Immature natural killer cell (primary cell): ENCODE data around the gene RADIL. TPM values are rescaled to one million over a fixed set of nuclear protein-coding genes. Genes with fewer than 3 reads are reported as not detected.
A peak's percentile ranks its signal among the peaks of the same experiment; 100 is the strongest.

Experiments
- DNase-seq, 3 donors: peaks; one replicate each; pipeline ENCODE4 v3.0.0; 2022; ENCODE audit warnings: mixed read lengths in 1 of 3
- H3K27ac Mint-ChIP-seq, 6 donors: one replicate each; pipeline ENCODE4 v1.8.0; 2020; ENCODE audit warnings: mixed read lengths in 6 of 6, mild to moderate bottlenecking in 5 of 6, inconsistent platforms in 4 of 6, moderate library complexity in 3 of 6
- H3K27me3 Mint-ChIP-seq, 3 donors: one replicate each; pipeline ENCODE4 v1.8.0; 2020 to 2021; ENCODE audit warnings: low read depth in 3 of 3, mild to moderate bottlenecking in 3 of 3, mixed read lengths in 3 of 3, moderate library complexity in 3 of 3, inconsistent platforms in 1 of 3
- H3K36me3 Mint-ChIP-seq, 3 donors: one replicate each; pipeline ENCODE4 v1.8.0; 2020; ENCODE audit warnings: mixed read lengths in 3 of 3, inconsistent platforms in 2 of 3, mild to moderate bottlenecking in 2 of 3
- H3K4me1 Mint-ChIP-seq, 2 donors: one replicate each; pipeline ENCODE4 v1.8.0; 2020; ENCODE audit warnings: inconsistent platforms in 2 of 2, mild to moderate bottlenecking in 2 of 2, mixed read lengths in 2 of 2, moderate library complexity in 1 of 2
- H3K4me3 Mint-ChIP-seq, 5 donors: one replicate each; pipeline ENCODE4 v1.8.0; 2020; ENCODE audit warnings: mild to moderate bottlenecking in 5 of 5, mixed read lengths in 5 of 5, inconsistent platforms in 3 of 5, moderate library complexity in 3 of 5
- H3K9me3 Mint-ChIP-seq, 6 donors: one replicate each; pipeline ENCODE4 v1.8.0; 2020; ENCODE audit warnings: mild to moderate bottlenecking in 6 of 6, mixed read lengths in 6 of 6, inconsistent platforms in 4 of 6, moderate library complexity in 3 of 6
- polyA plus RNA-seq, 3 donors: library from polyadenylated mRNA; unstranded; fragments of 300-500 nt; fragmentation: Illumina TruSeq; gene quantifications; one replicate each; pipeline ENCODE4 v1.2.3, GENCODE V29; 2021

The RADIL gene
- polyA plus RNA-seq, 3 donors from 2014 or later, result not detected

DNA sequence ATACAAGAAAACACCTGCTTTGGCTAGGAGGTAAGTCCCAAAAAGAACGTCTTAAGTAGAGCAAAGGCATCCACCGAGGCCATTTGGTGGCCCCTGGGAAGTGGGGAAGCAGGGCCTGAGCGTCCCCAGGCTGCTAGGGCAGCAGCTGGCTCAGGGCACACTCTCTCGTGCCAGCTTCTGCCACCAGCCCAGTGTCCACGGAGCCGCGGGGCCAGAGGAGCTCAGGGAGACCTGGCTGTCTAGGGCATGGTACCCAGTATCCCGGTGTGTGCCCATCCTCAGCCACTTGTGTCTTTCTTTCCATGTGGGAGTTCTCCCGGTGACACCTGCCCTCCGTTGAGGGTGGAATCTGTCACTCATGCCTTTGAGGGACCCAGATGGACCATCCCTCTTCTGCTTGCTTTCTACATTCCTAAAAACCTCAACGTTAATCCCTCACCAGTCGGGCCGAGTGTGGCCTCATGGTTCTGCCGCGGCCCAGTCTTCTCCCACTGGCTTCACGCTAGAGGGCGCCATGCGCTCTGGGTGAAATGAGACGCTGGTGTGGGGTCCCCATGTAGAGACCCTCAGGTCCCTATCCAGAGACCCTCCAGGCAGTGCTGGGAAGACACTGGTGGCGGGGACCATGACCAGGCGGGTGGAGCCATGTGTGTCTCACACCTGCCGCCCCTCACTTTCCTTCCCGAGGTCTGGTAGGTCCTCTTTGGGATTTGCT is 117.6 kb downstream of the RADIL start:
- Mint-ChIP-seq H3K4me1 (no peaks in the 10 kb centered on the region), H3K36me3 (peaks cover 3 to 20% (median 5%) of the 10 kb centered on the region in 3 donors), H3K27me3 (peaks cover 1 to 11% (median 9%) of the 10 kb centered on the region in 3 donors), H3K9me3 (no peaks in the 10 kb centered on the region), H3K4me3 (no peak overlapping the region), H3K27ac (peak overlapping the region in 2 of 6 donors; percentile 30 to 60)
- DNase-seq, result no peak

DNA sequence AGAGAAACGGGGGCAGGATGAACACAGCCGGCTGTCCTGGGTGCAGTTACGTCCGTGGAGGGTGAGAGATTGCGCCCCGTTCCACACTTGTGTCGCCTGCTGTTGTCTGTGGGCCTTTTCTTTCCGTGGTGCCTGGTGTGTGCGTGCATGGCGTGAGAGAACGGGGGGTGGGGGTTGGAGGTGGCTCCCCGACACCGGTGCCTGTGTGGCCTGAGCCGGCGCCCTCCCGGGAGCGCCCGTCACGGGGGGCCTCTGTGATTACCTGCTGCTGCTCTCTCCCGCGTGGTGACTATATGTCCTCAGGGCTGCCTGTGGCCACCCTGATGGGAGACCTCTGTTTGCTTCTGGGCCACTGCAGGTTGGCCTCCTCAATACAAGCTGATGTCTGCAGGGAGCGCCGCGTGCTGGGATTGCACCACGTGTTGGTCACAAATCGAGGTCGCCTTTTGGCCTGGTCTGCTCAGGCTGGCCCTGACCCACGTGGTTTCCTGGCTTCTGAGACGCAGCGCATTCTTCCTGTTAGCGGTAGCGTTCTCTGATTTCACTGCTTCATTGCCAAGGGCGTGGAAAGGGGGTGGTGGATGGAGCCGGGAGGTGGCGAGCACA is 119.0 kb downstream of the RADIL start:
- Mint-ChIP-seq H3K4me3 (no peak overlapping the region), H3K36me3 (peaks cover 5 to 20% (median 9%) of the 10 kb centered on the region in 3 donors), H3K27me3 (peaks cover 1 to 10% (median 9%) of the 10 kb centered on the region in 3 donors), H3K9me3 (no peaks in the 10 kb centered on the region), H3K4me1 (no peaks in the 10 kb centered on the region), H3K27ac (no peak overlapping the region)
- no peak for DNase-seq

DNA sequence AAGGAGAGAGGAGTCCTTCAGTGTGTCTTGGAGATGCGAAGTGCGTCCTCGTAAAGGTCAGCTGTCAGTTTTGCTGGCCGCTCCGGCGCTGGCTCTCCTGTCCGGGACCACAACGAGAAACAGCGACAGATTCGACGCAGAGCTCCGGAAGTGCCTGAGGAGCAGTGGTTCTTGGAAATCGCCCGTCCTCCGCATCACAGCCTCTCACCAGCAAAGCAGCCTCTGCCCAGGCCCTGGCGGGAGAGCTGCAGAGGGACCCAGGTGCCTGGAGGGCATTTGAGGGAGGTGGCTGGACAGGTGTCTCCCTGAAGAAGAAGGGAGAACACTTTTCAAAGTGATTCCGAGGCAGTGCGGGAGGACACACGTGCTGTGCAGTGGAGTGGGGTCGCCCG is 119.7 kb downstream of the RADIL start:
- DNase-seq, result no peak
- Mint-ChIP-seq H3K27ac (no peak overlapping the region), H3K36me3 (peaks cover 5 to 20% (median 9%) of the 10 kb centered on the region in 3 donors), H3K27me3 (peaks cover 1 to 10% (median 6%) of the 10 kb centered on the region in 3 donors), H3K4me3 (no peak overlapping the region), H3K4me1 (no peaks in the 10 kb centered on the region), H3K9me3 (no peaks in the 10 kb centered on the region)

DNA sequence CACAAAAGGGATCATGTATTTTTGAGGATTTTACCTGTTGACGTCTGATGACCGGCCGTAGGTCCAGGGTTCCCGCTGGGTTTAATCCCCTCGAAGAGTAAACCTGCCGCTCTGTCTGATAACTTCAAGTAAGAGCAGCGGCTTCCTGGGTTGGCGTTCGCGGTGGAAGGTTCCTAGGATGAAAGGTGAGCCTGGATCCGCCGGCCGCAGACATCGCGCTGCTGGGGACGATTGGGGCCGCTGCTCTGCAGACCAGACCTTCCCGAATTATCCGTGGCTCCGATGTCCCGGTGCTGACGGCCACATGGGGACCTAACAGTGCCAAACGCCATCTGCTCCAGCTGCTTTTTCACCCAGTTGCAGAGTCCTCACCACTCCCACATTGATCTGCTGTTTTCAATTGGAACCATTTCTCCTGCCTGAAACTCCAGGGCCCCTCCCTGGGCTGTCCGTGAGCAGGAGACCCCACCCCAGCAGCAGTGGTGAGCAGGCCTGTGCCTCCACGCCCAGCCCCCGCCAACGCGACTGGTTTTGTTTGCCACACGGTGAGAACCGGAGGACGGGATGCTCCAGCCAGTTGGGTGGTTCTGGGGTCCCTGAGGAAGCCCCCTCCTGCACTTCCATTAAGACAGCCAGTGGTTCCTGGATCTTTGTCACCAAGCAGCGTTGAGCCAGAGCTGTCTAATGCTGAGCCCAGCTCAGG is 120.3 kb downstream of the RADIL start:
- Mint-ChIP-seq H3K36me3 (peaks cover 5 to 20% (median 9%) of the 10 kb centered on the region in 3 donors), H3K27ac (no peak overlapping the region), H3K4me3 (no peak overlapping the region), H3K27me3 (peaks cover 1 to 10% (median 6%) of the 10 kb centered on the region in 3 donors), H3K4me1 (no peaks in the 10 kb centered on the region), H3K9me3 (no peaks in the 10 kb centered on the region)
- no peak for DNase-seq

DNA sequence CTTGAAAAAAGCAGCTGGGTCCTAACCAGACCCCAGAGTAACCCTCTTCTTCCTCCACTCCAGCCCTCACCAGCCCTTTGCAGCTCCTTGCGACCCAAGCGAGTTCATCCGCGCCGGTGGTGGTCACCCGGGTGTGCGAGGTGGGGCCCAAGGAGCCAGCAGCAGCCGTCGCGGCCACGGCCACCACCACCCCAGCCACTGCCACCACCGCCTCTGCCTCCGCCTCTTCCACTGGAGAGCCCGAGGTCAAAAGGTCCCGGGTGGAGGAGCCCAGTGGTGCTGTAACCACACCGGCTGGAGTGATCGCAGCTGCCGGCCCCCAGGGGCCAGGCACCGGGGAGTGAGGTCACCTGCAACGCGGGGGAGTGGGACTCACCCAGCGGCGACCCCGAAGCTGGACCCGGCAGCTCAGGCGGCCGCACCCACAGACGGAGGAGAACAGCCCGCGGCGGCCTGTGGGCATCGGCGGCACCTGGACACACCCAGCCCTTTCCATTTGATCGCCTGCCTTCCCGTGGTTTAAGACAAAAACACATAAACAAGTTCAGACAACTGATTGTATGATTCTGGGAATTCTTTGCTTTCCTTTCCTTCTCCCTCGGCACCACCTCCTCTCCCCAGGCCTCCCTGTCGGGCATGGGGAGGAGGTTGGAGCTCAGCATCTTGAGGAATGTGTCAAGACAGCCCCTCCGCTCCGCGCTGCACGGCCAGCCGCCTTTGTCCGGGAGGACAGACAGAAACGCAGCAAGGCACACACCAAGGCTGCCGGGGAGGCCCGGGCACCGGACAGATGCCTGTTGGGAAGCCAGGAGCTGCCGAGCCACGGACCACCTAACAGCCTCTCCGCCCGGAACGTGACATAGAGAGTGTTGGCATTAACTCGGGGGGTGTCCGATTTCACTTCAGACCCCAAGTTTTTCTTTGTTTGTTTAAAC is 121.1 kb downstream of the RADIL start:
- H3K27ac Mint-ChIP-seq, result peak overlapping the region in 1 of 6 donors; percentile 59
- H3K9me3 Mint-ChIP-seq, result no peaks in the 10 kb centered on the region
- peaks cover 1 to 10% (median 4%) of the 10 kb centered on the region in 3 donors for H3K27me3 Mint-ChIP-seq
- DNase-seq, result no peak
- no peak overlapping the region for H3K4me3 Mint-ChIP-seq
- H3K36me3 Mint-ChIP-seq, result peaks cover 5 to 18% (median 9%) of the 10 kb centered on the region in 3 donors
- H3K4me1 Mint-ChIP-seq, result no peaks in the 10 kb centered on the region

DNA sequence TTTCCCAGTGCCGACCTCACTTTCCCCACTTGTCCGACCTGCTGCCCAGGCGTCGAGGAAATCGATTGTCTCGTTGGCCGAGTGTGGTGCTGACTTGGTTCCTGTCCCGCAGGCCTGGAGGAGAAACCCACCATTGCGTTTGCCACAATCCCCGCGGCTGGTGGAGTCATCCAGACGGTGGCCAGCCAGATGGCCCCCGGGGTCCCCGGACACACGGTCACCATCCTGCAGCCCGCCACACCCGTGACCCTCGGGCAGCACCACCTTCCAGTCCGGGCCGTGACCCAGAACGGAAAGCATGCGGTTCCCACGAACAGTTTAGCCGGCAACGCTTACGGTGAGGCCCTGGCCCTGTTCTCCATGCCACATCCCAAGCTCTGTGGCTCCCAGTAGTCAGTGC is 122.6 kb downstream of the RADIL start:
- DNase-seq, result no peak
- Mint-ChIP-seq H3K4me1 (no peaks in the 10 kb centered on the region), H3K4me3 (no peak overlapping the region), H3K27ac (no peak overlapping the region), H3K9me3 (no peaks in the 10 kb centered on the region), H3K36me3 (peaks cover 5 to 18% (median 9%) of the 10 kb centered on the region in 3 donors), H3K27me3 (peaks cover 1 to 6% (median 5%) of the 10 kb centered on the region in 3 donors)

DNA sequence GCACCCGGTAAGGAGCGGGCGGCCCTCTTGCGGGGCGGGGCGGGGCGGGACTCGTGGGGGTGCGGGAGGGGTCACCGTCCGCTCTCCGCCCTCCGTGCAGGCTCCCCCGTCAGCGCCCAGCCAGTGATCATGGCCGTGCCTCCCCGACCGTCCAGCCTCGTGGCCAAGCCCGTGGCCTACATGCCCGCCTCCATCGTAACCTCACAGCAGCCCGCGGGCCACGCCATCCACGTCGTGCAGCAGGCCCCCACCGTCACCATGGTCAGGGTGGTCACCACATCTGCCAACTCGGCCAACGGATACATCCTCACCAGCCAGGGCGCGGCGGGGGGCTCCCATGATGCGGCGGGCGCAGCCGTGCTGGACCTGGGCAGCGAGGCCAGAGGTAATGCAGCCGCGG is 124.3 kb downstream of the RADIL start:
- Mint-ChIP-seq H3K36me3 (peaks cover 5 to 18% (median 9%) of the 10 kb centered on the region in 3 donors), H3K27me3 (peaks cover 1 to 2% (median 2%) of the 10 kb centered on the region in 3 donors), H3K4me3 (no peak overlapping the region), H3K9me3 (no peaks in the 10 kb centered on the region), H3K27ac (no peak overlapping the region), H3K4me1 (peaks cover 0 to 2% of the 10 kb centered on the region in 2 donors)
- DNase-seq, result no peak

DNA sequence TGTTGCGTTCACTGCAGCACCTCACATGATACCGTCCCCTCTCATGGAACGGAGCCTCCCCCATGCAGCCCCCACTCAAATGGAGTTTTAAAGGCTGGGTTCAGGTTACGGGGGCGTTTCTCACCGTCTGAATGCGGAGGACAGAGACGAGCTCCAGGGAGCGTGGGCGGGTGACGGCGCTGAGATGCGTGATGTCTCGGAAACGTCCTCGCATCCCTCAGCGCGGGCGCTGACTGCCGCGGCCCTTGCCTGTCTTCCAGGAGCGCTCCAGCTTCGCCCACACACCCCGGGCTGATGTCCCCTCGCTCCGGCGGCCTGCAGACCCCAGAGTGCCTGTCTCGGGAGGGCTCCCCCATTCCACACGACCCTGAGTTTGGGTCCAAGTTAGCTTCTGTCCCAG is 124.7 kb downstream of the RADIL start:
- DNase-seq, result no peak
- Mint-ChIP-seq H3K4me3 (no peak overlapping the region), H3K27me3 (peaks cover 1 to 2% (median 2%) of the 10 kb centered on the region in 3 donors), H3K27ac (no peak overlapping the region), H3K9me3 (no peaks in the 10 kb centered on the region), H3K4me1 (peaks cover under 1 to 3% of the 10 kb centered on the region in 2 donors), H3K36me3 (peaks cover 5 to 18% (median 9%) of the 10 kb centered on the region in 3 donors)

DNA sequence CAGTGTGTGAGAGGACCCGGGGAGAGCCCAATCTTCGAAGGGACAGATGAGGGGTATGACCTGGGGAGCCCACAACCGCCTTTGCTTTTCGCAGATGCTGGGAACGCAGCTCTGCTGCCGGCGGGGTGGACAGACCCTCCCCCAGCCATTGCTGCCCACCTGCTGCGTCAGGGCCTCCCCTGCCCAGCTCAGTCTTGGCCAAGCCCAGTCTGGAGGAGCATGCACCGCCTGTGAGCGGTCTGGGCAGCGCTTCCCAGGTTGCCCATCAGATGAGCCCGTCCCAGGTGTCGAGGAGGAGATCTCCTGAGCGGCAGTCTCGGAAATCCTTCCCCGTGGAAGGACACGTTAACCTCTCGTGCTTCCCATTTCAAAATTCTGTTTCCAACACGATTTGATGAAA is 125.4 kb downstream of the RADIL start:
- peaks cover 5 to 15% (median 9%) of the 10 kb centered on the region in 3 donors for H3K36me3 Mint-ChIP-seq
- H3K9me3 Mint-ChIP-seq, result no peaks in the 10 kb centered on the region
- no peak overlapping the region for H3K27ac Mint-ChIP-seq
- peaks cover 1 to 2% (median 2%) of the 10 kb centered on the region in 3 donors for H3K27me3 Mint-ChIP-seq
- DNase-seq, result no peak
- peaks cover 7 to 8% of the 10 kb centered on the region in 2 donors for H3K4me1 Mint-ChIP-seq
- no peak overlapping the region for H3K4me3 Mint-ChIP-seq

DNA sequence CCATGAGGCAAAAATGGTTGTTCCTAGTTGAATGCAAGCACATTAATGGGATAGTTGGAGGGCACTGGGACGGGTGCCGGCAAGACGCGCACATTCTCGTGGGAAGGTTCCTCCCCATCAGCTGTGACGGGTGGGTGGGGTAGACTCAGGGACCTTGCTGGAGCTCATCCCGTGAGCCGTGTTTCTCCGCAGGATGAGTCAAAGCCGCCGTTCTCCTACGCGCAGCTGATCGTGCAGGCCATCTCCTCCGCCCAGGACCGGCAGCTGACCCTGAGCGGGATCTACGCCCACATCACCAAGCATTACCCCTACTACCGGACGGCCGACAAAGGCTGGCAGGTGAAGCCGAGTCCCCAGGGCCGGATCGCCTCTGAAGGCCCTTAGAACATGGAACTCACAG is 128.5 kb downstream of the RADIL start:
- Mint-ChIP-seq H3K9me3 (no peaks in the 10 kb centered on the region), H3K27me3 (peaks cover 0 to 2% (median 0%) of the 10 kb centered on the region in 3 donors), H3K27ac (no peak overlapping the region), H3K4me1 (peaks cover 10 to 11% of the 10 kb centered on the region in 2 donors), H3K4me3 (no peak overlapping the region), H3K36me3 (peaks cover 0 to 4% (median 3%) of the 10 kb centered on the region in 3 donors)
- no peak for DNase-seq

DNA sequence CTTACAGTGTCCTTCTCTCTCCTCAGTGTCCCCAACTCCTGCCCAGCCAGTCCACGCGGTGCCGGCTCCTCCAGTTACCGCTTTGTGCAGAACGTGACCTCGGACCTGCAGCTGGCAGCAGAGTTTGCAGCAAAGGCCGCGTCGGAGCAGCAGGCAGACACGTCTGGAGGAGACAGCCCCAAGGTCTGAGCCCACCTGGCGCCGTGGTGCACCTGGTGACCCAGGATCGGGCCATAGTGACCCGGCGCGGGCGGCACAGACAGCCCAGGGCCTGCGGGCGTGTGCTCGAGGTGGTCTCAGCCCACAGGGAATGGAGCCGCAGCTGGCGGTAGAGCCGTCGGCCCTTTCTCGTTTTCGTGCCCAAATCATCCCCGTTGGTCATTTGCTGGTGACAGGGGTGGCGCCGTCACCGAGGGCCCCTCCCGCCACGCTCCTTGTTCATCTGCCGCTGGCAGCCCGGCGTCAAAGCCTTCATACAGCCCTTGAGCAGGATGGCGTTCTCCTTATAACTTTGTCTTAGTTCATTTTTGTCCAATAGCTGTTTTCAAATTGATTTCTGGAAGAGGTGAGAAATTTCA is 129.0 kb downstream of the RADIL start:
- no peaks in the 10 kb centered on the region for H3K36me3 Mint-ChIP-seq
- H3K4me1 Mint-ChIP-seq, result peaks cover 10 to 11% of the 10 kb centered on the region in 2 donors
- H3K27ac Mint-ChIP-seq, result no peak overlapping the region
- DNase-seq, result no peak
- H3K27me3 Mint-ChIP-seq, result peaks cover 0 to 2% (median 0%) of the 10 kb centered on the region in 3 donors
- no peaks in the 10 kb centered on the region for H3K9me3 Mint-ChIP-seq
- H3K4me3 Mint-ChIP-seq, result no peak overlapping the region

DNA sequence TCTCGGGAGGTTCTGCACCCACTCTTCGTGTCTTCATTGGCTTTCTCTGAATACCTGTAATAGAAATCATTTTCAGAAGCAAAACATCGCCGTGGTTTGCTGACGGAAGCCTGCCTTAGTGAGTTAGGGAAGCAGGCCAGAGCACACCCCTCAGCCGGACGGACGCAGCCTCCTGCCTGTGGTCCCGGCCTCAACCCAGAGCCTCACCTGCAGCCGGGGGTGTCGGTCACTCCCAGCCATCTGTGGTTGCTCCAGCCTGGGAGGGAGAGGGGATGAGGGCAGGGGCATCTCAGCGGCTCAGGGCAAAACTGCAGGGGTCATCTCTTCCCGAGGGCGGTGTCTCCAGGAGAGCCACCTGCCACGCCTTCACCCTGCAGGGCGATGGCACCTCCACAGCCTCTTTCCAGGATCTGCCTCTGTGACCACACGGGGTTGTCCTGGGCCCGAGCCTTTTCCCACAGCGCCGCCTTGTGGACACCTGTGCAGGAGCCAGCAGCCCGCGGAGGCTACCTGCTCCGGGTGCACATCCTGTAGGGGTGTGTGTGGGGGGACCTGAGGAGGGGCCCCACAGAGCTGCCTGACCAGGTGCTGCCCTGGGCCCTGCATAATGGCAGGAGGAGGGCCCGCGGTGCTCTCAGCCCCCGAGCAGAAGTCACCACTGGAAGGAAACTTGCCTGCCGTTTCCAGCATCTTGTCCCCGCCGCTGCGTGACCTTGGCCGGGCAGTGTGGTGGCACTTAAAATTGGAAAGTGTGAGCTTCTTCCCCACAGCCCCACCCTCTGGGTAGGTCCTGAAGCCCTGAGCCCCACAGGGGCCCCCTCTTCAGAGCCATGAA is 129.7 kb downstream of the RADIL start:
- H3K9me3 Mint-ChIP-seq, result no peaks in the 10 kb centered on the region
- DNase-seq, result peak; percentile 70 to 72 (median 72)
- H3K4me1 Mint-ChIP-seq, result peaks cover 13 to 15% of the 10 kb centered on the region in 2 donors
- peaks cover 0 to 2% (median 0%) of the 10 kb centered on the region in 3 donors for H3K27me3 Mint-ChIP-seq
- H3K27ac Mint-ChIP-seq, result no peak overlapping the region
- no peaks in the 10 kb centered on the region for H3K36me3 Mint-ChIP-seq
- no peak overlapping the region for H3K4me3 Mint-ChIP-seq
